Measurements from ENCODE around the gene TMEM33.
"Not testable (repeated sequence)": the region's sequence is repeated elsewhere in the genome, so short reads cannot be mapped to it uniquely, and the experiment has no call there.

- TF ChIP-seq CTCF (IDR thresholded peaks at IDR 0.05 in 2 of 3, conservative IDR thresholded peaks at IDR 0.05 in 1 of 3; ENCODE audit: borderline replicate concordance in 1 of 3, insufficient read depth in 1 of 3, low read depth in 2 of 3, low read length in 2 of 3); POLR2A (IDR thresholded peaks at IDR 0.05; ENCODE audit: borderline replicate concordance, extremely low read depth, insufficient read depth, insufficient read length); FOSL1 (IDR thresholded peaks at IDR 0.05; ENCODE audit: low read depth); CEBPB (IDR thresholded peaks at IDR 0.05; ENCODE audit: low read depth); MAX (IDR thresholded peaks at IDR 0.05); EZH2 (IDR thresholded peaks at IDR 0.05); SRF (IDR thresholded peaks at IDR 0.05; ENCODE audit: low read depth); SIN3A (IDR thresholded peaks at IDR 0.05; ENCODE audit: low read depth); JUND (IDR thresholded peaks at IDR 0.05): not testable (repeated sequence)
These were observed 26.1 kb upstream of the TMEM33 start for GRCh38 chr4:41909136-41909535.

Measured in HCT116 (cell line).